H1 (cell line): ENCODE measurements around the gene PTPRD. TPM values are rescaled to one million over a fixed set of nuclear protein-coding genes. Genes with fewer than 3 reads are reported as not detected.

Experiments used
- CTCF ChIA-PET: fragments of 300-600 bp; sonication (Branson Sonifier 250); formaldehyde crosslinking; loops from one replicate; lab custom pipeline; 2021; ENCODE audit not compliant: partially characterized antibody; lab: Charles Lee
- POLR2A ChIA-PET: fragments of 300-600 bp; sonication (Branson Sonifier 250); formaldehyde crosslinking; loops from one replicate; lab custom pipeline; 2021; ENCODE audit warnings: inconsistent platforms; ENCODE audit not compliant: partially characterized antibody; lab: Charles Lee
- DNase-seq, 2 experiments: peaks; one replicate each; pipeline versions ENCODE4 v3.0.0 to v3.0.0-alpha.2; 2010 to 2022; ENCODE audit warnings: low spot score in 2 of 2, low read depth in 1 of 2, mixed read lengths in 1 of 2
- FAIRE-seq: peaks from 2 replicates; lab custom pipeline; 2011; peaks lifted over from hg19 to GRCh38; lab: Jason Lieb, UNC
- H2AFZ ChIP-seq: 2 replicates; pipeline ENCODE4 v1.8.1; 2012; ENCODE audit warnings: low read length, inconsistent platforms
- H2AK5ac ChIP-seq: 2 replicates; pipeline ENCODE4 v1.6.1; 2013; ENCODE audit warnings: low read depth, low read length
- H2BK120ac ChIP-seq: replicated peaks from 2 replicates; pipeline ENCODE3; 2013; ENCODE audit warnings: low read depth, low read length, inconsistent platforms
- H2BK12ac ChIP-seq: 2 replicates; pipeline ENCODE4 v1.6.1; 2013; ENCODE audit warnings: low read depth, low read length
- H2BK15ac ChIP-seq: 2 replicates; pipeline ENCODE4 v1.6.1; 2013; ENCODE audit warnings: low read length
- H2BK20ac ChIP-seq: 2 replicates; pipeline ENCODE4 v1.6.1; 2013; ENCODE audit warnings: low read length
- H2BK5ac ChIP-seq: 2 replicates; pipeline ENCODE4 v1.6.1; 2013; ENCODE audit warnings: low read depth, low read length
- H3K14ac ChIP-seq: 2 replicates; pipeline ENCODE4 v1.6.1; 2013; ENCODE audit warnings: inconsistent platforms; ENCODE audit not compliant: insufficient read length
- H3K18ac ChIP-seq: 2 replicates; pipeline ENCODE4 v1.6.1; 2013; ENCODE audit warnings: low read length; ENCODE audit errors: extremely low read depth
- H3K23ac ChIP-seq: 2 replicates; pipeline ENCODE4 v1.6.1; 2013; ENCODE audit warnings: inconsistent platforms; ENCODE audit not compliant: insufficient read length
- H3K23me2 ChIP-seq: 2 replicates; pipeline ENCODE4 v1.6.1; 2013; ENCODE audit warnings: low read depth, low read length
- H3K27ac ChIP-seq: 2 replicates; pipeline ENCODE4 v1.6.1; 2011; ENCODE audit warnings: low read depth, low read length, inconsistent platforms
- H3K27me3 ChIP-seq, 4 experiments: replicated peaks in 1 of 4; 1 replicate in 1 of 4; 2 replicates in 3 of 4; pipeline versions ENCODE4 v1.6.1 to v1.8.1; 2011 to 2013; ENCODE audit warnings: low read length in 3 of 4, mild to moderate bottlenecking in 3 of 4, inconsistent platforms in 2 of 4, mixed read lengths in 2 of 4, moderate library complexity in 1 of 4; ENCODE audit not compliant: control insufficient read depth in 3 of 4, insufficient read depth in 3 of 4; ENCODE audit errors: extremely low read depth in 1 of 4
- H3K36me3 ChIP-seq, 4 experiments: 2 replicates each; pipeline versions ENCODE4 v1.6.1 to v1.8.1; 2011 to 2013; ENCODE audit warnings: mild to moderate bottlenecking in 4 of 4, low read length in 3 of 4, moderate library complexity in 2 of 4, control low read depth in 1 of 4, inconsistent platforms in 1 of 4; ENCODE audit not compliant: insufficient read depth in 4 of 4, control insufficient read depth in 2 of 4
- H3K4ac ChIP-seq: replicated peaks from 2 replicates; pipeline ENCODE3; 2013; ENCODE audit warnings: low read length, low read depth, mixed read lengths, inconsistent platforms; ENCODE audit not compliant: insufficient read length
- H3K4me1 ChIP-seq, 4 experiments: replicated peaks in 1 of 4; 1 replicate in 1 of 4; 2 replicates in 3 of 4; pipeline versions ENCODE4 v1.6.1 to v1.8.1; 2011 to 2013; ENCODE audit warnings: low read length in 3 of 4, inconsistent platforms in 2 of 4, mixed read lengths in 1 of 4; ENCODE audit not compliant: insufficient read depth in 4 of 4, control insufficient read depth in 3 of 4
- H3K4me2 ChIP-seq, 2 experiments: 2 replicates each; pipeline versions ENCODE4 v1.6.1 to v1.8.1; 2011 to 2013; ENCODE audit warnings: low read depth in 2 of 2, low read length in 2 of 2, control low read depth in 1 of 2, inconsistent platforms in 1 of 2, mild to moderate bottlenecking in 1 of 2; ENCODE audit not compliant: insufficient read depth in 1 of 2
- H3K4me3 ChIP-seq, 4 experiments: fragments of 200-600, 300-600 bp in 1 of 4; sonication (generic), shearing (Covaris generic), sonication (Bioruptor Twin) in 1 of 4; 2 replicates each; pipeline versions ENCODE4 v1.5.1 to v1.8.1; 2011 to 2016; ENCODE audit warnings: low read length in 4 of 4, low read depth in 3 of 4, control low read depth in 2 of 4, inconsistent platforms in 2 of 4, mild to moderate bottlenecking in 2 of 4, mixed read lengths in 1 of 4, moderate library complexity in 1 of 4; ENCODE audit not compliant: insufficient read depth in 2 of 4; ENCODE audit errors: extremely low read depth in 1 of 4
- H3K56ac ChIP-seq: replicated peaks from 2 replicates; pipeline ENCODE3; 2013; ENCODE audit warnings: low read depth, mild to moderate bottlenecking, mixed read lengths, low read length, inconsistent platforms; ENCODE audit not compliant: insufficient read length
- H3K79me1 ChIP-seq: 2 replicates; pipeline ENCODE4 v1.6.1; 2013; ENCODE audit warnings: low read depth, low read length, control low read depth
- H3K79me2 ChIP-seq, 2 experiments: 2 replicates each; pipeline versions ENCODE4 v1.6.1 to v1.8.1; 2012 to 2013; ENCODE audit warnings: low read length in 2 of 2, mild to moderate bottlenecking in 2 of 2, inconsistent platforms in 1 of 2; ENCODE audit not compliant: insufficient read depth in 2 of 2, control insufficient read depth in 1 of 2
- H3K9ac ChIP-seq, 4 experiments: replicated peaks in 1 of 4; 1 replicate in 1 of 4; 2 replicates in 3 of 4; pipeline versions ENCODE4 v1.6.1 to v1.8.1; 2011 to 2013; ENCODE audit warnings: low read depth in 3 of 4, low read length in 3 of 4, control low read depth in 2 of 4, mild to moderate bottlenecking in 2 of 4, moderate library complexity in 2 of 4, inconsistent platforms in 1 of 4; ENCODE audit errors: extremely low read depth in 1 of 4
- H3K9me3 ChIP-seq, 2 experiments: 2 replicates each; pipeline versions ENCODE4 v1.6.1 to v1.8.1; 2012 to 2013; ENCODE audit warnings: mild to moderate bottlenecking in 2 of 2, moderate library complexity in 2 of 2, control low read depth in 1 of 2, inconsistent platforms in 1 of 2, low read depth in 1 of 2, low read length in 1 of 2, mixed read lengths in 1 of 2; ENCODE audit not compliant: insufficient read depth in 2 of 2
- H4K20me1 ChIP-seq, 2 experiments: replicated peaks in 1 of 2; 2 replicates each; pipeline versions ENCODE3 to v1.8.1; 2011 to 2013; ENCODE audit warnings: inconsistent platforms in 2 of 2, low read length in 2 of 2, mild to moderate bottlenecking in 1 of 2; ENCODE audit not compliant: insufficient read depth in 2 of 2, control insufficient read depth in 1 of 2
- H4K5ac ChIP-seq: 2 replicates; pipeline ENCODE4 v1.6.1; 2013; ENCODE audit warnings: low read length, low read depth, mixed read lengths, inconsistent platforms; ENCODE audit not compliant: insufficient read length
- H4K8ac ChIP-seq: 2 replicates; pipeline ENCODE4 v1.8.0; 2013; ENCODE audit warnings: mild to moderate bottlenecking, moderate library complexity, low read length, inconsistent platforms; ENCODE audit not compliant: insufficient read depth; ENCODE audit errors: extremely low read depth
- H4K91ac ChIP-seq: replicated peaks from 2 replicates; pipeline ENCODE3; 2013; ENCODE audit warnings: low read length, mixed read lengths, inconsistent platforms; ENCODE audit not compliant: insufficient read length
- CBX5 ChIP-seq: fragments of 300-800, 300-1000 bp; sonication (generic); IDR thresholded peaks from 2 replicates; pipeline ENCODE4 v1.7.1; 2016; ENCODE audit warnings: antibody characterized with exemption, low read length, low read depth
- CHD2 ChIP-seq: IDR thresholded peaks from 2 replicates; pipeline ENCODE4 v1.6.1; 2012; ENCODE audit warnings: low read length, improper control_type of control experiment
- PHF8 ChIP-seq: fragments of 200-600 bp; sonication (generic); conservative IDR thresholded peaks from 2 replicates; pipeline ENCODE4 v1.7.1; 2012; ENCODE audit warnings: low read depth, mild to moderate bottlenecking, inconsistent platforms, low read length, moderate library complexity
- TAF1 ChIP-seq: IDR thresholded peaks from 2 replicates; pipeline ENCODE4 v1.6.1; 2011; ENCODE audit warnings: mild to moderate bottlenecking, low read depth, low read length
- WGBS, 2 experiments: shearing (Covaris generic) in 1 of 2; methylation state at CpG; one replicate each; pipeline versions ENCODE4 v1.1.6 to v1.1.7; 2013 to 2015; ENCODE audit warnings: low lambda C conversion rate in 2 of 2, mixed read lengths in 2 of 2, inconsistent platforms in 1 of 2, low coverage in 1 of 2, missing lambda C conversion rate in 1 of 2; ENCODE audit not compliant: insufficient replicate concordance in 2 of 2, insufficient coverage in 1 of 2, insufficient read length in 1 of 2; ENCODE audit errors: extremely low coverage in 1 of 2, missing lambda C conversion rate in 1 of 2; 5-methylcytosine and 5-hydroxymethylcytosine counted together
- polyA plus RNA-seq, 7 experiments: library from polyadenylated mRNA; depleted of rRNA in 3 of 7; stranded (reverse) in 5 of 7; unstranded in 2 of 7; fragments of >200 nt in 5 of 7; fragments of 200-250 nt in 2 of 7; gene quantifications; 1 replicate in 5 of 7; 2 replicates in 1 of 7; 4 replicates in 1 of 7; pipeline versions ENCODE4 v1.2.1 to v1.2.3, GENCODE V29; 2011 to 2013; ENCODE audit warnings: missing spikeins in 2 of 7, mixed read lengths in 2 of 7
- total RNA-seq: library from RNA; stranded (reverse); fragmentation: NEBNext Ultra II Directional; extraction: Animal tissue kit (Norgen Biotek cat#: 25700); gene quantifications from 2 replicates; pipeline ENCODE4 v1.2.1, GENCODE V29; 2021

PTPRD gene
- total and polyA plus RNA-seq, 2 of the 8 experiments (the other 6 are each of a cell fraction or from before 2014, with no cell fraction given), result 17.2 to 77.0 TPM

DNA sequence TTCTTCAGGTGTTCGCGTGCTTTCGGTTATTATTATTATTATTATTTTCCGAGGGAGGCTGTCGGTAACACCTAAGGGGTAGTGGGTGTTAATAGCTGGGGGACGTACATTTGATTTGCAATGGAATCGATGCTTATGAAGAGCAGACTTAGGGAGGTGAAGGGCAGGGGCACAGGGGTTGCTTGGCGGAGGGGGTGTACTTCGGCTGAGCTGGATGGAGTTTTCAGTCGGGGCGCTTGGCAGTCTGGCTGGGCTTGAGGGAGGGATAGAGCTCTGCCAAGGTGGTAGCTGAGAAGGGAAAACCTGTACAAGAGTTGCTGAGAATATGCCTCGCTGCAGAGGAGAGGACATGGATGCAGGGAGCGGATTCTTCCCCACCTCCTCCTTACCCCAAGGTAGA, 617 bp upstream of the PTPRD start:
- H2AFZ ChIP-seq, result peak overlapping the region; percentile 89

More for the DNA sequence above, 617 bp upstream of the PTPRD start:
- CTCF ChIA-PET, result interaction anchor here (0.6 to 1.3 kb wide), 5 partner anchors 10 to 258 kb away, joined by 3 to 9 read pairs (median 3); no protein-coding TSS in a partner anchor
- Histone ChIP-seq H3K9me3 (no peaks in the 10 kb centered on the region), H3K56ac (no peak overlapping the region), H2BK5ac (no peak overlapping the region), H2BK20ac (no peak overlapping the region), H4K5ac (no peak overlapping the region), H2BK15ac (no peak overlapping the region), H2BK120ac (no peak overlapping the region), H3K4me1 (peaks cover 0 to 2% (median 0%) of the 10 kb centered on the region in 4 experiments; a peak in 2 of 7 replicates), H3K79me1 (no peaks in the 10 kb centered on the region), H3K4ac (no peak overlapping the region), H3K4me2 (peak overlapping the region; percentile 75 to 97), H3K36me3 (no peaks in the 10 kb centered on the region), H3K23ac (no peak overlapping the region), H3K27ac (no peak overlapping the region), H2BK12ac (no peak overlapping the region), H3K79me2 (no peaks in the 10 kb centered on the region), H3K27me3 (peaks cover 3 to 25% (median 18%) of the 10 kb centered on the region in 4 experiments), H4K91ac (no peak overlapping the region), H3K18ac (no peak overlapping the region), H3K9ac (0 out of 7 replicates have a peak overlapping the region, but pooled peaks of 2 of the 4 experiments have one; percentile 16 to 28), H4K20me1 (no peaks in the 10 kb centered on the region), H2AK5ac (no peak overlapping the region), H3K4me3 (peak overlapping the region; percentile 64 to 94 (median 75)), H3K23me2 (peaks cover 10% of the 10 kb centered on the region), H4K8ac (0 out of 2 replicates have a peak overlapping the region, but pooled peaks have one; percentile 4), H3K14ac (no peak overlapping the region)
- 13% methylated on average over 13 of the region's 13 CpGs; no CpG with 5 or more reads in 1 of the 2 experiments for WGBS, 2 experiments
- FAIRE-seq, result no peak
- POLR2A ChIA-PET, result no interaction called here
- peak in 1 of 2 experiments; percentile 49 for DNase-seq
- no peak for TF ChIP-seq CBX5
- no peak for TF ChIP-seq TAF1
- TF ChIP-seq PHF8, result no peak
- TF ChIP-seq CHD2, result no peak
